GM19328 (cell line): ENCODE data around the gene TFAM.
"Not testable (repeated sequence)": the region's sequence is repeated elsewhere in the genome, so short reads cannot be mapped to it uniquely, and the experiment has no call there.

Source experiments
- ATAC-seq: cut with Tn5 transposase; IDR thresholded peaks from one replicate; pipeline ENCODE4 v1.9.1; 2021; ENCODE audit warnings: mild to moderate bottlenecking, moderate library complexity; ENCODE audit not compliant: unreplicated experiment

TFAM gene

GRCh38 chr10:58372607-58373441 is 12.4 kb upstream of the TFAM start:
- no peak for ATAC-seq

- no peak for ATAC-seq
Observed at GRCh38 chr10:58373442-58373827, 11.8 kb upstream of the TFAM start.

- no peak for ATAC-seq
Observed at GRCh38 chr10:58382489-58382995, 2.7 kb upstream of the TFAM start.

- peak; percentile 41 for ATAC-seq
Observed at GRCh38 chr10:58384095-58384494, 1.1 kb upstream of the TFAM start.

GRCh38 chr10:58384544-58384998 is 639 bp upstream of the TFAM start:
- ATAC-seq = no peak

GRCh38 chr10:58385784-58386112 is 538 bp downstream of the TFAM start:
- peak; percentile 1 for ATAC-seq

- ATAC-seq = no peak
Observed at GRCh38 chr10:58389024-58389423, 3.8 kb downstream of the TFAM start.

GRCh38 chr10:58393317-58393716 is 8.1 kb downstream of the TFAM start:
- ATAC-seq = no peak

GRCh38 chr10:58394471-58394870 is 9.3 kb downstream of the TFAM start:
- no peak for ATAC-seq

- ATAC-seq = no peak
Observed at GRCh38 chr10:58396057-58396456, 10.8 kb downstream of the TFAM start.

- no peak for ATAC-seq
Observed at GRCh38 chr10:58397830-58398229, 12.6 kb downstream of the TFAM start.

- ATAC-seq = no peak
Observed at GRCh38 chr10:58399410-58399809, 14.2 kb downstream of the TFAM start.

GRCh38 chr10:58400609-58401008 is 15.4 kb downstream of the TFAM start:
- no peak for ATAC-seq

- no peak for ATAC-seq
Observed at GRCh38 chr10:58404001-58404400, 18.8 kb downstream of the TFAM start.

GRCh38 chr10:58409956-58410610 is 24.9 kb downstream of the TFAM start:
- no peak for ATAC-seq

- no peak for ATAC-seq
Observed at GRCh38 chr10:58412502-58412961, 27.3 kb downstream of the TFAM start.

GRCh38 chr10:58414270-58415041 is 29.2 kb downstream of the TFAM start:
- ATAC-seq = no peak

GRCh38 chr10:58415757-58416156 is 30.5 kb downstream of the TFAM start:
- ATAC-seq = no peak

GRCh38 chr10:58417902-58418301 is 32.7 kb downstream of the TFAM start:
- ATAC-seq = not testable (repeated sequence)

- ATAC-seq = no peak
Observed at GRCh38 chr10:58424176-58424575, 39.0 kb downstream of the TFAM start.

- ATAC-seq = not testable (repeated sequence)
Observed at GRCh38 chr10:58428436-58428835, 43.2 kb downstream of the TFAM start.
